GM21786 (cell line): ENCODE measurements around the gene STRIT1.
"Not testable (repeated sequence)": the region's sequence is repeated elsewhere in the genome, so short reads cannot be mapped to it uniquely, and the experiment has no call there.

Experiments used
- ATAC-seq: cut with Tn5 transposase; IDR thresholded peaks from one replicate; pipeline ENCODE4 v1.9.1; 2021; ENCODE audit not compliant: unreplicated experiment

Gene STRIT1

DNA sequence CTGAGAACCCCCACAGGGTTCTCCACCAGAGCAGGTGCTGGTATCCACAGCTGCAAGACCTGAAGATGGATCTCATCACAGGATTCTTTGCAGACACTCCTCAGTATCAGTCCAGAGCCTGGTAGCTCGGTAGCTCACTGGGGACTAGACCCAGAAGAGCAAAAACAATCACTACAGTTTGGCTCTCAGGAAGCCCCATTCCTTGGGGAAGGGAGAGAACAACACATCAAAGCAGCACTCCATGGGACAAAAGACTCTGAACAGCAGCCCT, 22.2 kb downstream of the STRIT1 start:
- ATAC-seq: no peak

DNA sequence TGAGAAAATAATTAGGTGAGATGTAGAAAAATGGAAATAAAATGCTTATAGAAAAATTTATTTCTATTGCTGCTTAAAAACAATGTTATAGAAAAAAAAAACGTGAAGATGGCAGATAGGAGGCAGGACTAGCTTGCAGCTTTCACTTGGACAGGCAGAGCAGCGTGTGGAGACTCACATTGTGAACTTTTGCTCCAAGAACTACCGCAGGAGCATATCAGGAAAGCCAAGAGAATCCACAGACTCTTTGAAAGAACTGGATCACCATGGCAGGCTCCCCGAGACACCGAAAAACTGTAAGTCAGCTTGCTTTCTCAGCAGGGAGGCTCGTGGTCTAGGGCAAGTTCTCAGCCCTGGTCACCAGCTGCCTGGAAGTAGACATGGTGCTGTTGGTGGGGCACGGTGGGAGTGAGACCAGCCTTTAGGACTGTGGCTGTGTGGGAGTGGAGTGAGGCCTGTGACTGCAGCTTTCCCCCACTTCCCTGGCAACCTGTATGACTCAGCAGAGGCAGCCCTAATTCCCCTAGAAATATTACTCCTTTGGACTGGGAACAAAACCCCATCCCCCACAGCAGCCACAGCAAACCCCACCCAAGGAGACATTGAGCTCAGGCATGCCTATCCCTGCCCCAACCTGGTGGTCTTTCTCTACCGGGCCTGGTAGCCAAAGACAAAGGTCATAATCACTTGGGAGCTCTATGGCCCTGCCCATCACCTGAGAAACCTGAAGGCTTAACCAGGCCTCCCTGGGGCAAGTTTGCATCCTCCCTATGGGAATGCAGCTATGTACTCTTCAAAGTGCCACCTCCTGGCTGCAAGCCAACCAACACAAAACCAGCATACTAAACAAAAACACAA, 22.8 kb downstream of the STRIT1 start:
- no peak for ATAC-seq

DNA sequence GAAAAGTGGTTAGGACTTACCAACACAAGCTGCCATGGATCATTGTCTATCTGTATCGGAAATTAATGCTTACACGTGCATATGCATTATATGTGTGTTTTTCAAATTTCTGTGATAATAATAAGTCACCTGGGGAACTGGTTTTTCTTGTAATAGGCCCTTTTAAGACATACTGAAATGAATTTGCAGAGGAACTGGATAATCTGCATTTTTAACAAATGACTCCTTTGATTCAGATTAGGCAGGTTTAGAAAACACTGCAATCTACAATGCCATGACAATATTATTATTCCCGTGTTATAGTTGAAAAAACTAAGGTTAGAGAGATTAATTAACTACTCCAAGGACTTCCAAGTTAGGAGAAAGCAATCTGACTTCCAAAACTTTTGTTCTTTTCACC, 23.4 kb downstream of the STRIT1 start:
- ATAC-seq: no peak

DNA sequence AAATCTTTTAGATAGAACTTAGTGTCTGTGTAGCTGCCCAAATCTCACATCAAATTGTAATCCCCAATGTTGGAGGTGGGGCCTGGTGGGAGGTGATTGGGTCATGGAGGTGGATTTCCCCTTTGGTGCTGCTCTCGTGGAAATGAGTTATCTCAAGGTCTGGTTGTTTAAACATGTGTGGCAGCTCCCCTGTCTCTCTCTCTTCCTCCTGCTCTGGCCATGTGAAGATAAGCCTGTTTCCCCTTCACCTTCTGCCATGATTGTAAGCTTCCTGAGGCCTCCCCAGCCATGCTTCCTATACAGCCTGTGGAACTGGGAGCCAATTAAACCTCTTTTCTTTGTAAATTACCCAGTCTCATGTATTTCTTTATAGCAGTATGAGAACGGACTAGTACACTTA, 30.6 kb downstream of the STRIT1 start:
- ATAC-seq: not testable (repeated sequence)

DNA sequence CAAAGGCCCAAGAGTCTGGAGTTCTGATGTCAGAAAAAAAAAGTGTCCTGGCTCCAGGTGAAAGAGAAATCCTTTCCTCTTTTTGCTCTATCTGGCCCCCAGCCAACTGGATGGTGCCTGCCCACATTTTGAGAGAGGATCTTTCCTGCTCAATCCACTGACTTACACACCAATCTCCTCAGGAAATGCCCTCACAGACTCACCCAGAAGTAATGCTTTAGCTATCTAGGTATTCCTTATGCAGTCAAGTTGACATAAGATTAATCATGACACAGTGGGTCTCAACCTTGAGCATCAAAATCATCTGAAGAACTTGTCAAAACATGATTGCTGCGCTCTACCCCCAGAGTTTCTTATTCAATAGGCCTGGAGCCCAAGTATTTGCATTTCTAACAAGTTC, 31.2 kb downstream of the STRIT1 start:
- ATAC-seq: no peak

DNA sequence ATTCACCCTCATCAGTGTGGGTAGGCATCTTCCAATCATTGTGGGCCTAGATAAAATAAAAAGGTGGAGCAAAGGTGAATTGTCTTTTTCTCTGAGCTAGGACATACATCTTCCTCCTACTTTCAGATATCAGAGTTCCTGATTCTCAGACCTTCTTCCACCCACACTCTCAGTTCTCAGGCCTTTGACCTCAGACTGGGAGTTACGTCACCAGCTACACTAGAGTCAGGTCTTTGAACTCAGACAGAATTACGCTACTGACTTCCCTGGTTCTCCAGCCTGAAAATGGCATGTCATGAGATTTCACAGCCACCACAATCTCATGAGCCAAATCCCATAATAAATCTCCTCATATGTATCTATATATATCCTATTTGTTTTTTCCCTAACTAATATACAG, 39.0 kb downstream of the STRIT1 start:
- no peak for ATAC-seq

DNA sequence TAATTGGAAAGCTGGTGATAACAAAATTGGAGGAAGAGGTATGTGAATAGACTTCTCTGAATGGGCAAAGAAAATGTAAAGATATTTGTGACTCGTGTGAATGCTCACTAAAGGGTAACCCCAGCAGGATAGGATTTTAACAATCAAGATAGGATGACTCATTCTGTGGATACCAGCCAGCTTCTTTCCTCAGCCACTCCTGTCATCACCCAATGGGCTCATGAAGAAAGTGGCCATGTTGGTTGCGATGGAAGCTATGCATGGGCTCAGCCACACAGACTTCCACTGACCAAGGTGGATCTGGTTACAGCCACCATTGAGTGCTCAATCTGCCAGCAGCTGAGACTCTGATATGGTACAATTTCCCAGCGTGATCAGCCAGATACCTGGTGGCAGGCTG, 40.9 kb downstream of the STRIT1 start:
- no peak for ATAC-seq

DNA sequence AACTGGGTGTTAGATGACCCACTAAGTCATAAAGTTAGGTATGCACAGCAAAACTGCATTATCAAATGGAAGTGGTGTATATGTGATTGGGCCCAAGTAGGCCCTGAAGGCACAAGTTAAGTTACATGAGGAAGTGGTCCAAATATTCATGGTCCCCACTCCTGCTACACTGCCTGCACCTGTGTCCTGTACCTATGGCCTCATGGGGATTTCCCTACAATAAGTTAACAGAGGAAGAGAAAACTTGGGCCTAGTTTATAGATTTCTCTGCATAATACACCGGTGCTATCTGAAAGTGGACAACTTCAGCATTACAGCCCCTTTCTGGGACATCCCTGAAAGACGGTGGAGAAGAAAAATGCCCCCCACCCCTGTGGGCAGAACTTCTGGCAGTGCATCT, 41.5 kb downstream of the STRIT1 start:
- no peak for ATAC-seq

DNA sequence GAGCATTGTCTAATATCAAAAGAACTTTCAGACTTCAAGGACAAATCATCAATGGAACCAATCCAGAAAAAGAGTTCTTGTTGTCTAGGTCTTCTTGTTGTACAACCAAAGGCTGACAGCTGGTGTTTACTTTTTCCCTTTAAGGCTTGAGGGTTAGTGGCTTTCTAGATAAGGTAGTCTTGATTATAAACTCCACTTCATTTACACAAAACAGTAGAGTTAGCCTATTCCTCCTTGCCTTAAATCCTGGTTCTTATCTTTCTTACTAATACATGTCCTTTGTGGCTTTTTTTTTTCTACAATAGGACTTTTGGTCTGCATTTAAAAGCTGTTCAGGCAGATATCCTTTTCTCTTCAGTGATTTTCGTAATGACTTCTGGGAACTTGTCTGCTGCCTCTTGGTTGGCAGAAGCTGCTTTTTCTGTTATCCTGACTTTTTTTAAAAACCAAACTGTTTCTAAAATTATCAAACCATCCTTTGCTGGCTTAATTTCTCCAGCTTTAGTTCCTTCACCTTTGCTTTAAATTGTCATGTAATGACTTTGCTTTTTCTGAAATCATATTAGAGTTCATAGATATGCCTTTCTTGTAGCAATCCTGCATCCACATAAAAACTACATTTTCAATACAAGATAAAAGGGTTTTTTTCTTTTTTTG, 44.8 kb downstream of the STRIT1 start:
- no peak for ATAC-seq

DNA sequence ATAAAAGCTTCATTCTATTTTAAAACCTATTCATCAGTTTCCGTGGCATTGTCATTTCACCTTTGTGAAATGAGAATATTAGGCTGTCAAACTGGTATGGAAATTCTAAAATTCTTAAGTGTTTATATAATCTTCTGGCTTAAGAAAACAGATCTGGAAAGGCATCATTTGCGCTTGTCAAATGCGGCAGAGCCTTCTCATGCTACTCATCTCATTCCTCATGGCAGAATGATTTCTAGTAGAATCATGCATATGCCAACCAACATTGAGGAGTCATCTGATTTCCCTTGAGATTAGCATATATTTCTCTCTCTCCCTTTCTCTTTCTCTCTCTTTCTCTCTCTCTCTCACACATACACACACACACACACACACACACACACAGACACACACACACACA, 48.8 kb downstream of the STRIT1 start:
- ATAC-seq: no peak

DNA sequence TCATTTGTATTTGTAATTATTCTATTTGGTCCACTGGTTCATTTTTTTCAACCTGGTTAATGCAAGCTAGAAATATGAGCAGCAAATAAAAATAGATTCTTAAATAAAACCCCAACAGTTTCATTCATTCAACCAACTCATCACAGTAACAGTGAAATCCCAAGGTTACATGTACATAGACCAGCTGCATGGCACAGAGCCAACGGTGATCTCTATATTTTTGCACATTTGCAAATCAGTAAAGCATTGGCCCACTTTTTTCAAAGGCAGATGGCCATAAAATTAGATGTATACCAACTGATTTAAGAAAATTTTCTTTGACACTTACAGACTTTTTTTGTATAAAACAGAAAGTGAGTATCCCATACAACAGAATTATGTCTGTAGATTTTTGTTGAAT, 49.3 kb downstream of the STRIT1 start:
- ATAC-seq: no peak

DNA sequence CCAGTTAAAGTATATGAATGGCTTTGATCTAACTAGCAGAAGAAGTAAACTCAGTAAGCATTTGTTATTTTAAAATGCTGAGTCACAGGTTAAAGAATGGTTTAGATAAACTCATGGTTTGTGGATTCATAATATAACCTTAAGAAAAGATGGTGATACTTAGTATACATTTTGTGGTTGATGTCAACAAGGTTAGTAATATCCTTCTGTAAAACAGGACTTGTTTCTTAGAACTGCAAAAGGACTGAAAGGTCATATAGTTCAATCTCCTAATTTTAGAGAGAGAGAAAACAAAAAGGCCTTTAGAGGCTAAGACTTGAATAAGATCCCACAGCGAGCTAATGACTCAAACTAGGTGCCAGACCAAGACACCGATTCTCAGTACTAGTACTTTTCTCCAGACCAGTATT, 50.0 kb downstream of the STRIT1 start:
- ATAC-seq: no peak

DNA sequence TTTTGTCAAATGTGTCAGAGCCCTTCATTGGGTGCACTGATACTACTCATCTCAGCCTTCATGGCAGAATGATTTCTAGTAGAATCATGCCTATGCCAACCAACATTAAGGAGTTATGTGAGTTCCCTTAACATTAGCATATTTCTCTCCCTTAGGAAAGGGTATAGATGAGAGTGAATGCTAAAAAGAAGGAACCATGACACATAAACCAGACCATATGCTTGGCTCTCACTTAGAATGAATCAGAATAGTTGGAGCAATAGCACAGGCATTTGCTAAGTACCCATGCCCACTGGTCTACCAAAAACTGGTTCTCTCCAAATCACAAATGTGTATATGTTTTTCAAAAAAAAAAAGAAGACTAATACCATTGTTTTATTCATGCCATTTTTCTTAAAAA, 51.1 kb downstream of the STRIT1 start:
- no peak for ATAC-seq

DNA sequence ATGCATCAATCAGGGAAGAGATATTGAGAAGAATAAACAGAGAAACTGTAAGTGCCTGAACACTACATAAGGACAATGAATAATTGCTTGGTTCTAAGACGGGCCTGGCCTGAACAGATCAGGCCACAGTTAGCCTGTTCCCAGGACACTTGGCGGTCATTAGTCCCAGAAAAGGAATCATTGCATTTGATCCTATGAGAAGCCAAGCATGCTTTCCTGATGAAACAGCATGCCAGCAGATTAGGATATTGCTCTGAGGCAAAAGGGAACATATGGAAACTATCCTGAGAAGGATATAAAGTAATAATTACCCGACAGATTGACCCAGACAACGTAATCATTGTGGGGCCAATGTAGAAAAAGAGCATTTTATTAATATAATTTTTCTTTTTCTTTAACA, 51.9 kb downstream of the STRIT1 start:
- ATAC-seq: no peak
